Embryonic facial prominence (tissue), 1 donor: ENCODE measurements around the gene FLT1.

Experiments used
- DNase-seq: peaks from one replicate; pipeline ENCODE4 v3.0.0-alpha.2; 2016; ENCODE audit errors: extremely low spot score

FLT1 gene

DNA sequence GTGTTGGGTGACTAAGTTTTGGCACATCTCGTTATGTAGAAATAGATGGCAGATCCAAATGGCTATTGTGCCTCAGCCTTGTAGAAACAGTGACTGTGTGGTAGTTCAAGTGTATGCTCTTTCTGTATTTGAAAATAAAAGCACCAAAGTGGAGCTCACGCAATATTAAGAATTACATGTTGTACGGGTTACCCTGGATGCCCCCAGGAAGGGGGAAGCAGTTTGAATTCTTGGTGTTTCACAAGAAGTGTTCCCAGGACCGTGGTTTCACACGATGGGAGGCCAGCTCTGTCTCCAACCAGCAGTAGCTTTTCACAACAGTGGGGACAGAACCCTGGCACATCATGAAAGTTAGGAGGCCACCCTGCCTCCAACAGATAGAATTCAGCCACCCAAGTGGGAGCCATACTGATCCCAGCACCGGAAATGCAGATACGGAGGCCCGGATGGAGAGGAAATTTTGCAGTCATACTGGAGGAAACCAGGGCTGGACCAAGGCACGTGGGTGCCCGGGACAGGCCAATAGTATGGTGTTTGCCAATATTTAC lies 8.9 kb downstream of the FLT1 start:
- no peak for DNase-seq

GRCh38 chr13:28485551-28485950 lies 9.4 kb downstream of the FLT1 start:
- DNase-seq, result no peak

- DNase-seq, result no peak
Measured at GRCh38 chr13:28485097-28485496, 9.8 kb downstream of the FLT1 start.

GRCh38 chr13:28483313-28483931 lies 11.5 kb downstream of the FLT1 start:
- no peak for DNase-seq

GRCh38 chr13:28479005-28479404 lies 15.9 kb downstream of the FLT1 start:
- DNase-seq, result no peak

GRCh38 chr13:28478127-28478526 lies 16.8 kb downstream of the FLT1 start:
- DNase-seq, result no peak

GRCh38 chr13:28477709-28477973 lies 17.3 kb downstream of the FLT1 start:
- no peak for DNase-seq

DNA sequence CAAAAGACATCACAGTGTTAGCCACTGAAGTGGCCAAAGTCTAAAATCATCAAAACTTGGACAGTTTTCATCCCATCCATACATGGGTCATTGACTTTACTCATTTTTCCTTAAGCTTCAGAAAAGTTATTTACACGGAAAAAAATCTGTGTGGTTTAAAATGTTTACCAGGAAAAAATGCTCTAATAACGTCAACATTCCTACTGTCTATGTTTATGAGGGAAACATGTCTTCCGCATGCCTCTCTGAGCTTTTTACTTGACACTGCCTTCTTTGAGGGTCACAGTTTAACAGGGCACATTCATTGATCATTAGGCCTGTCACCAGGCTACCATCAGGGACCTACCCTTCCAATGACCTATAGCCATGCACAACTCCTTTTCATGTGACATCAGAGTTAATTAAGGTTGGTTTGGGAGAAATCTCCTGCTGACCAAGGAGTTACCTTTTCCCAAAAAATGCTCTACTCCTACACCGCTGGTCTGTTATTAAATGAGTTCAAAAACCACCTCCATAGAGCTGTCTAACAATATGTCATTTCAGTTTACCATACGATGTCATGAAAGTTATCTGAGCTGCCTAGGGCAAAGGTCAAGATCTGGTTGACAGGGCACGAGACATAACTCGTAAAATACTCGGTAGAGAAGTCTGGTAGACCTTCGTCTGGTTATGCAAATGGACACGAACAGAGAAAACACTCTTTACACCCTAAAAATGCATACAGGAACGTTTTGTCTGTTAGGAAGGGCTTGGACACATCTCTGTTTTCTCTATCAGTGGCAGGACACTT lies 17.8 kb downstream of the FLT1 start:
- DNase-seq, result no peak

DNA sequence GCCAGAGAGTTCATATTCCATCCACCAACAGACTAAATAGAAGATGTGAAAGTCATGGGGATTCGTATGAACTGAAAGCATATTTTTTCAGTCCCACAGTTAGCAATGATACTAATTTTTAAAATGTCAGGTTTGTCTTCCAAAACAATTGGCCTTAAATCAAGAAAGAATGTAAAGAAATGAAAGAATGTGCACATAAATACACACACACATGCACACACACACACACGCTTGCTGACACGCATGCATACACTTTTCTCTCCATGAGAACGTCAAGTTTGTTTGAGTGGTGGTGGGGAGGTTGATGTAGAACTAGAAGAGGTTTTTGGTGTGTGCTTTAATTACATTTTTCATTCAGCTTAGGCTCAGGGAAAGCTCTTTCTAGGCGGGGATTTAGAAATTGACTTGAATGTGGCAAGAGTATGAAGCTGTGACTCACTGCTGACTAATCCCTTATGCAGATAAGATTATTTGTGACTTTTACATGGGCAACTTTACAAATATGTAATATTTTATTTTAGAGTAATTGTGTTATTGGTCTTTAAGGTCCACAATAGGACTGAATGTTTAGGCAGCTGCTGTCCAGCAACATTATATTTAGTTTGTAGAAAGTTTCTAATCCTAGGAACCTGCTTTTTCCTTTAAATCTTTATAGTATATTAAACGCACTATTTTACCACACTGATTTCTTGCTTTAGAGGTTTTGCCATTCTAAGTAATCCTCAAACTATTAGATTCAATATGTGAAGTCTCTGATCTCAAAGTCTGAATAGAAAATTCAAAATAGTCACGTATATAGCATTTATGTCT lies 18.8 kb downstream of the FLT1 start:
- no peak for DNase-seq

DNA sequence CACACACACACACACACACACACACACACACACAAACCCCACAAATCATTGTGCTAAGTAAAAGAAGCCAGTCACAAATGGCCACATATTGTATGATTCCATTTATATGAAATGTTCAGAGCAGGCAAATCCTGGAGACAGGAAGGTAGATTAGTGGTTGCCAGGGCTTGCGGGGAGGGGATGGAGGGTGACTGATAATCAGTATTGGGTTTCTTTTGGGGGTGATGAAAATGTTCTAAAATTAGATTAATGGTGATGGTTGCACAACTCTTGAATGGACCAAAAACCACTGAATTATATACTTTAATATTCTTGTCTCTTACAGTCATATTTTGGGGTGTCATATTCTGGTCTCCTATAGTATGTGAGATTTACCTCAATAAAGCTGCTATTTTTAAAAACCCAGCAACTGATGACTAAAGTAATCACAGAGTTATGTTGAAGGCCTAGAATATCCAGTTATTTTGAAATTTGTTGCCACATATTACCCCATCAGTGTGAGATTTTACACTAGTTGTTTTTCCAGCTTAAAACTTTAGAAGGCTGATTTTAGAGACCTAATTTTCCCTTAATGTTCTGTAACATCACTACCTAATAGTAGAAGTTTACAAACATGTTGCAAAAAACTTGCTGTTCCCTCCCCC lies 20.3 kb downstream of the FLT1 start:
- DNase-seq, result no peak

DNA sequence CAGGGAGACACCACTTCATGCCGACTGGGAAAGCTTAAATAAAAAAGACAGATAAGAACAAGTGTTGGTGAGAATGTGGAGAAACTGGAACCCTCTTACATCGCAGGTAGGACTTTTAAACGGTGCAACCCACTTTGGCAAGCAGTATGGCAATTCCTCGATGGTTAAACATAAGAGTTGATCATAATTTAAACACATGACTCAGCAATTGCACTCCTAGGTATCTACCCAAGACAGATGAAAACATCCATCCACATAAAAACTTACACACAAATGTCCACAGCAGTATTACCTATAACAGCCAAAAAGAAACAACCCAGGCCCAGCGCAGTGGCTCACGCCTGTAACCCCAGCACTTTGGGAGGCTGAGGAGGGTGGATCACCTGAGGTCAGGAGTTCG lies 21.9 kb downstream of the FLT1 start:
- no peak for DNase-seq

DNA sequence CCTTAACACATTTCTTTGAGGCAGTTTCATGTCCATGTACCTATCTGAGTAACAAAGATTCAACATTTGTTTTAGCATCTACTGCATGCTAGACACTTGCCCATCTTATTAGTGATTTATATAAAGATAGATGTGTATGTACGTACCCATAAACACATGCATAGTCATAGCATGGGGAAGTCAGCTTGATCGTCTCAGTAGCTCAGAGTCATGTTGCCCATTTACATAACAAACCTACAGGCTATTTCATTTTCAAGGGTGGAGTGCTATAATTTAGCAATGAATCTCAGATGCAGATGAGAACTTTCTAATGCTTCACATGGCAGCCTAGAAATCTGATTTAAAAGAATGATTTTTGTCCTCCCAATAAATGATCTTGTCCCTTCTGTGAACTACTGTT lies 23.5 kb downstream of the FLT1 start:
- DNase-seq, result no peak

DNA sequence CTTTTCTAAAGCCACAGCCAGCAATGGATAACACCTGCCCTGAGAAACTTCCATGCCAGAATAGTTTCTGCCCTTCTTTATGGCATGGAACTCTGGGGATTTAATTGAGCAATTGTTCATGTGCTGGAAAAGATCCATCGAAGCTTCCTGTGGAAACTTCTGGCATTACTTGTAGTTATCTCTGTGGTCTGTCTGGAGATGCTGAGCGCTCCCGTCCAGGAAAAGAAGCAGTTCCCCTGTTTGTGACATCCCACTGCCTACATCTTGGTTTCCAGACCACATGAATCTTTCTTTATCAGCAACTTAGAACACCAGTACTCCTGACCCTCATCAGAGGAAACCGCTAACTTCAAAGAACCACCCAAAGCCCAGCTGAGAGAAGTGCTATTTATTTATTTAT lies 24.6 kb downstream of the FLT1 start:
- DNase-seq, result no peak

GRCh38 chr13:28469316-28469715 lies 25.6 kb downstream of the FLT1 start:
- no peak for DNase-seq

DNA sequence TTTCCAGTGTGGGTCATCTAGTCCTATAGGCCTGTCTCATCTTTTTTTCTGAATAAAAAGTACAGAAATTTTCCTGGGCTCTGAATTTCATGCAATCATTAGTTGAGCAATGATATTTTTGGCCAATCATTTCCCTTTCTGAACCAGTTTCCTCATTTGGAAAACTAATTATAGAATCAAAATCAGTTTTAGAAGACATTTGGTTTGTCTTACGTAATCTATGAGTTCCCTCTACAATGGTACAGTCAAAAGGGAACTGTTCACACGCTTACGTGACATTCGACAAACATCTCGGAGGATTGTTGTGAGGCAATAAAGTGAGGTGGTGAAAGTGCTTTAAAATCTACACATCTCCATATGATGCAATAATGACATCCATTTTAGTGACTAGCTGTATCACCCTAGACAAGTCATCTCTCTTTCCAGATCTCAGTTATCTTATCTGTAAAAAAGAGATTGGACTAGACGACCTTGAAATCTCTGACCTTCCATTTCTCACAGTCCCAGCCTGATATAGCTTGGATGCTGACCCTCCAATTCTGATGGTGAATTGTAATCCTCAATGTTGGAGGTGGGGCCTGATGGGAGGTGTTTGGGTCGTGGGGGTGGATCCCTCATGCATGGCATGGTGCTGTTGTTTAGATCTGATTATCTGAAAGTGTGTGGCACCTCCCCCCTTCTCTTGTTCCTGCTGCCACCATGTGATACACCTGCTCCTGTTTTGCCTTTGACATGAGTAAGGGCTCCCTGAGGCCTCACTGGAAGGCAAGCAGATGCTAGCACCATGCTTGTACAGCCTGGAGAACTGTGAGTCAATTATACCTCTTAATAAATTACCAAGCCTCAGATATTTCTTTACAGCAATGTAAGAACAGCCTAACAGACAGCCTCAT lies 26.7 kb downstream of the FLT1 start:
- no peak for DNase-seq

- no peak for DNase-seq
Measured at GRCh38 chr13:28467034-28467433, 27.9 kb downstream of the FLT1 start.

DNA sequence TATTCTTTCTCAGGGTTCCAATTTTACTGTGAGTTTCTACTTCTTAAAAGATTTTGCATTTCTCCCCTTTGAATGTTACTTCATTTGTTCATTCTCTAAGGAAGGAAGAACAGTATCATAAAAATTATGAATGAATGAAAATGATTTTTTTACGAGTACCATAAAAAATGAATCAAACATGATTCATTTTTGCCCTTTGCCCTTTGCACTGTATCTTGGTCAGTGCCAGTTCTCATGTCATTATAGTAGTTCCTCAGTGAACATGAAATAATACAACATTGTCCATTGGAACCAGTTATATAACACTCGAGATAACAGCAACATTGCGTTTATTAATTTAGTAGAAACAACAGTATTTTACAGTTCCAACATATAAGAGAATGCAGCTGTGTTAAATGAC lies 28.8 kb downstream of the FLT1 start:
- no peak for DNase-seq

- no peak for DNase-seq
Measured at GRCh38 chr13:28464861-28465460, 30.0 kb downstream of the FLT1 start.

- DNase-seq, result no peak
Measured at GRCh38 chr13:28463481-28463880, 31.4 kb downstream of the FLT1 start.

DNA sequence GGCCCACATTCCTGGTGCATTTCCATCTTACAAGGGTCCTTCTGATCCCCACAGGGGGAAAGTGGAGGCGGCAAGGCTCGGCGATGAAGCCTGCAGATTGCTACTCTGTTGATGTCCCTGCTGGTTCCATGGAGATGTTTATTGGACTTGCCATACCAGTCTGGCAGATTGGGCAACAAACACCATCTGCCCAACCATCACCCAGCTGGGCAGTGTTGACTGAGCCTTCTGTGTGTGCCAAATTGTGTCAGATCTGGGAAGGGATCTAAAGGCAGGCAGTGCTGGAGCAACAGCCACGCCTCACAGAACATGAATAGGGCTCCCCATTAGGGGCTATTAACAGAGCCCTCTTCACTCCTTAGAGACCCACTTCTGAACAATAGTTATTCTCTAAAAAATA lies 35.0 kb downstream of the FLT1 start:
- DNase-seq, result no peak

GRCh38 chr13:28458608-28459007 lies 36.3 kb downstream of the FLT1 start:
- DNase-seq, result no peak
